HepG2 (cell line): ENCODE results near the gene BLVRA. TPM values are rescaled to one million over a fixed set of nuclear protein-coding genes. Genes with fewer than 3 reads are reported as not detected.
A peak's percentile ranks its signal among the peaks of the same experiment; 100 is the strongest.
"Not testable (repeated sequence)": the region's sequence is repeated elsewhere in the genome, so short reads cannot be mapped to it uniquely, and the experiment has no call there.

ENCODE experiments used
- ATAC-seq: fragments of 200-7000 bp; cut with Tn5 transposase; 3 replicates; pipeline ENCODE4 v1.9.1; 2020; ENCODE audit warnings: mild to moderate bottlenecking, moderate library complexity
- BruUV-seq: library from RNA; stranded (reverse); fragments of 400-500 nt; replicated peaks from 2 replicates; lab custom pipeline; 2021; lab: Mats Ljungman, UMichigan
- CTCF ChIA-PET: fragments of 300-600 bp; formaldehyde crosslinking; extraction: SDS; loops from one replicate; lab custom pipeline; 2021; ENCODE audit warnings: low total read pairs, inconsistent platforms, low intra/inter-chr PET ratio; lab: Yijun Ruan, JAX
- POLR2A ChIA-PET: fragments of 350-600 bp; sonication (Branson Sonifier 250); formaldehyde crosslinking; loops from one replicate; lab custom pipeline; 2020; ENCODE audit warnings: antibody characterized with exemption, inconsistent platforms; lab: Yijun Ruan, JAX
- DNase-seq: peaks from one replicate; pipeline ENCODE4 v3.0.0-alpha.2; 2015; ENCODE audit warnings: low spot score
- FAIRE-seq: peaks from 3 replicates; lab custom pipeline; 2011; peaks lifted over from hg19 to GRCh38; lab: Jason Lieb, UNC
- H2AFZ ChIP-seq: one replicate; pipeline ENCODE4 v1.6.1; 2011; ENCODE audit warnings: low read length, inconsistent platforms
- H3K27ac ChIP-seq: fragments of 300-600 bp; 3 replicates; pipeline ENCODE4 v1.8.0; 2011; ENCODE audit warnings: mixed run types, mild to moderate bottlenecking, mixed read lengths, low read length, inconsistent platforms; ENCODE audit not compliant: insufficient read depth; ENCODE audit errors: extremely low read length
- H3K27me3 ChIP-seq, 2 experiments: fragments of 200-600 bp in 1 of 2; 2 replicates in 1 of 2; 3 replicates in 1 of 2; pipeline versions ENCODE4 v1.6.0 to v1.8.0; 2011; ENCODE audit warnings: low read length in 2 of 2, mild to moderate bottlenecking in 2 of 2, moderate library complexity in 2 of 2, inconsistent platforms in 1 of 2; ENCODE audit not compliant: insufficient read depth in 2 of 2, control insufficient read depth in 1 of 2
- H3K36me3 ChIP-seq, 2 experiments: fragments of 200-600 bp in 1 of 2; replicated peaks in 1 of 2; 2 replicates in 1 of 2; 3 replicates in 1 of 2; pipeline versions ENCODE4 v1.5.1 to v1.8.0; 2011; ENCODE audit warnings: low read length in 2 of 2, inconsistent platforms in 1 of 2; ENCODE audit not compliant: insufficient read depth in 2 of 2, control insufficient read depth in 1 of 2
- H3K4me1 ChIP-seq: 2 replicates; pipeline ENCODE4 v1.5.1; 2012; ENCODE audit warnings: low read length, inconsistent platforms; ENCODE audit not compliant: insufficient read depth
- H3K4me2 ChIP-seq: 2 replicates; pipeline ENCODE4 v1.6.0; 2011; ENCODE audit warnings: low read depth, low read length, inconsistent platforms
- H3K4me3 ChIP-seq, 3 experiments: fragments of 200-600 bp in 1 of 3; sonication (generic), shearing (Covaris generic) in 1 of 3; replicated peaks in 1 of 3; 2 replicates each; pipeline ENCODE4 v1.5.1; 2011 to 2016; ENCODE audit warnings: low read length in 3 of 3, inconsistent platforms in 2 of 3, low read depth in 2 of 3, mild to moderate bottlenecking in 2 of 3, control low read depth in 1 of 3, mixed read lengths in 1 of 3; ENCODE audit not compliant: insufficient read depth in 1 of 3
- H3K79me2 ChIP-seq: one replicate; pipeline ENCODE4 v1.6.1; 2011; ENCODE audit warnings: low read length, inconsistent platforms; ENCODE audit not compliant: insufficient read depth
- H3K9ac ChIP-seq: 2 replicates; pipeline ENCODE4 v1.6.0; 2011; ENCODE audit warnings: mild to moderate bottlenecking, low read depth, low read length, inconsistent platforms; ENCODE audit not compliant: insufficient read depth
- H3K9me3 ChIP-seq: 2 replicates; pipeline ENCODE4 v1.5.1; 2012; ENCODE audit warnings: mild to moderate bottlenecking, low read length
- H4K20me1 ChIP-seq: 2 replicates; pipeline ENCODE4 v1.6.0; 2011; ENCODE audit warnings: inconsistent platforms, mild to moderate bottlenecking, low read length, moderate library complexity; ENCODE audit not compliant: insufficient read depth
- GTF2F1 ChIP-seq: fragments of 150-350 bp; IDR thresholded peaks from 2 replicates; pipeline ENCODE4 v1.6.1; 2014; ENCODE audit warnings: low read length
- ZFX ChIP-seq: sonication (generic); formaldehyde crosslinking; IDR thresholded peaks from 2 replicates; pipeline ENCODE4 v1.4.0; 2020; ENCODE audit warnings: mild to moderate bottlenecking, low read depth, missing genetic modification reagents, moderate library complexity
- ZIK1 ChIP-seq: sonication (generic); formaldehyde crosslinking; IDR thresholded peaks from 2 replicates; pipeline ENCODE4 v1.5.0; 2020; ENCODE audit warnings: mild to moderate bottlenecking, low read depth, missing genetic modification reagents, borderline replicate concordance
- WGBS: methylation state at CpG from one replicate; pipeline ENCODE4 v1.1.6; 2017; ENCODE audit warnings: low lambda C conversion rate; 5-methylcytosine and 5-hydroxymethylcytosine counted together
- in situ Hi-C: cut with HindIII; loops from 2 replicates; pipeline ENCODE4 v1.10.0; 2017; ENCODE audit warnings: low pct_unique_long_range_greater_than_20kb; ENCODE audit not compliant: extremely low pct_ligation_motif_present
- intact Hi-C: fragments of 100-400 bp; cut with micrococcal nuclease; formaldehyde crosslinking; loops from one replicate; pipeline ENCODE4 v1.10.0; 2022; ENCODE audit not compliant: unreplicated experiment
- polyA plus RNA-seq, 8 experiments: library from polyadenylated mRNA; depleted of rRNA in 3 of 8; stranded (reverse) in 7 of 8; unstranded in 1 of 8; fragments of >200 nt; fragmentation: Illumina TruSeq in 4 of 8; extraction: Trizol in 4 of 8; gene quantifications; 2 replicates each; pipeline versions ENCODE4 v1.2.1 to v1.2.3, GENCODE V29; 2011 to 2016; ENCODE audit warnings: low read depth in 4 of 8, missing spikeins in 1 of 8, mixed read lengths in 1 of 8; ENCODE audit not compliant: insufficient read depth in 1 of 8
- total RNA-seq, 5 experiments: library from RNA; depleted of rRNA; stranded (reverse); fragments of >200 nt; fragmentation: Illumina TruSeq; extraction: Trizol; gene quantifications; 2 replicates each; pipeline ENCODE4 v1.2.3, GENCODE V29; 2016; ENCODE audit warnings: low read depth in 1 of 5
- TF ChIP-seq, protein P1 (sequence below): sonication (generic); formaldehyde crosslinking; IDR thresholded peaks from 2 replicates; pipeline ENCODE4 v1.5.1; 2020; ENCODE audit warnings: mild to moderate bottlenecking, missing genetic modification reagents, moderate library complexity

The BLVRA gene
- total and polyA plus RNA-seq, 2 of the 13 experiments (the other 11 are each of a cell fraction or from before 2014, with no cell fraction given): 39.2 to 64.2 TPM

DNA sequence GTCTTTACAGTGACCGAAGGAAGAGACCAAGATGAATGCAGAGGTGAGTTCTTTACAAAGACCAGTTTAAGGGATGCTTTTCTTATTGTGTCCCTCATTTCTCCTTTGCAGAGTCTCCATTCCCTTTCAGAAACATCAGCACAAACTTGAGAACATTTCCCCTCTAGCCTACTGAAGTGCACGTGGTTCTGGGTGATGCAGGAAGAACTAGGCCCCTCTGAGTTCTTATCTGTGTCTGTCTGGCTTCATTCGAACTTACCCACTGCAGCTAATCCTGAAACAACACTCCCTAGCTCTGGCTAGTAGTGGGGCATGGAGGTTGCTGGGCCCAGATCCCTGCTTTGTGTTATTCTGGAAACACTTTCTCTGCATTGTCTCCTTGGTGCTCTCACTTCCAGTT lies 12.6 kb downstream of the BLVRA start:
- Histone ChIP-seq H3K27ac (peak overlapping the region; percentile 93), H3K36me3 (peaks cover 1 to 9% of the 10 kb centered on the region in 2 experiments; a peak in 3 of 5 replicates), H3K4me1 (peaks cover 57% of the 10 kb centered on the region), H3K27me3 (no peaks in the 10 kb centered on the region), H3K79me2 (peaks cover 2% of the 10 kb centered on the region), H3K4me2 (no peak overlapping the region), H3K4me3 (no peak overlapping the region), H3K9ac (no peak overlapping the region), H4K20me1 (no peaks in the 10 kb centered on the region), H3K9me3 (no peaks in the 10 kb centered on the region), H2AFZ (no peak overlapping the region)
- ATAC-seq (no peak), FAIRE-seq (no peak), DNase-seq (no peak)
- POLR2A ChIA-PET: interaction anchor here (1.6 to 3.2 kb wide), 3 partner anchors 9 to 188 kb away, joined by 4 to 28 read pairs (median 4); partner anchors contain the start of genes BLVRA and STK17A
- 84% methylated on average over 3 of the region's 3 CpGs for WGBS
- no TSS peak for BruUV-seq
- intact Hi-C loops (no loop called here), in situ Hi-C loops (no loop called here)
- TF ChIP-seq ZIK1: no peak
- 0 out of 2 replicates have a peak, but pooled peaks have one; percentile 5 for TF ChIP-seq ZFX (CRISPR knock-in tag)
- CTCF ChIA-PET: no interaction called here

DNA sequence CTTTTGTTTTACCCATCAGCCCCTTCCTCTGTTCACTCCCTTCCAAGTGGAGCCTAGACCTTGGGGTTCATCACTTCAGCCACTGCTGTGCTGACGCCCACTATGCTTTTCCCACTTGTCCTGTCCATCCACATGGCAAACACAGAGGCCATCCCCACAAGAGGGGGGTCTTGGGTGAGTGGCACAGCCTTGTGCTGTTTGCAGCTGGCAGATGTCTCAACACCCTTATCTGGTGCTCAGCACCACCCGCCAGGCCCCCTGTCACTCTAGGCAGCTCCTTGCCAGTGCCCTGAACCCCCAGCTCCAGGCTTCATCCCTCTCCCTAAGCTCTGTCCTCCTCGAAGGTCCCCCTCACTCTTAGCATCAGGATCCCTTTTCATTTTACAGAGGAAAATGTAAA lies 13.1 kb downstream of the BLVRA start:
- Histone ChIP-seq H3K27me3 (no peaks in the 10 kb centered on the region), H4K20me1 (no peaks in the 10 kb centered on the region), H3K4me3 (no peak overlapping the region), H3K9me3 (no peaks in the 10 kb centered on the region), H3K27ac (no peak overlapping the region), H3K9ac (no peak overlapping the region), H2AFZ (no peak overlapping the region), H3K79me2 (no peaks in the 10 kb centered on the region), H3K36me3 (peaks cover 1 to 9% of the 10 kb centered on the region in 2 experiments; a peak in 3 of 5 replicates), H3K4me2 (no peak overlapping the region), H3K4me1 (peaks cover 55% of the 10 kb centered on the region)
- WGBS: 90% methylated on average over 3 of the region's 3 CpGs
- intact Hi-C loops (no loop called here), in situ Hi-C loops (no loop called here)
- TF ChIP-seq, protein P1, sequence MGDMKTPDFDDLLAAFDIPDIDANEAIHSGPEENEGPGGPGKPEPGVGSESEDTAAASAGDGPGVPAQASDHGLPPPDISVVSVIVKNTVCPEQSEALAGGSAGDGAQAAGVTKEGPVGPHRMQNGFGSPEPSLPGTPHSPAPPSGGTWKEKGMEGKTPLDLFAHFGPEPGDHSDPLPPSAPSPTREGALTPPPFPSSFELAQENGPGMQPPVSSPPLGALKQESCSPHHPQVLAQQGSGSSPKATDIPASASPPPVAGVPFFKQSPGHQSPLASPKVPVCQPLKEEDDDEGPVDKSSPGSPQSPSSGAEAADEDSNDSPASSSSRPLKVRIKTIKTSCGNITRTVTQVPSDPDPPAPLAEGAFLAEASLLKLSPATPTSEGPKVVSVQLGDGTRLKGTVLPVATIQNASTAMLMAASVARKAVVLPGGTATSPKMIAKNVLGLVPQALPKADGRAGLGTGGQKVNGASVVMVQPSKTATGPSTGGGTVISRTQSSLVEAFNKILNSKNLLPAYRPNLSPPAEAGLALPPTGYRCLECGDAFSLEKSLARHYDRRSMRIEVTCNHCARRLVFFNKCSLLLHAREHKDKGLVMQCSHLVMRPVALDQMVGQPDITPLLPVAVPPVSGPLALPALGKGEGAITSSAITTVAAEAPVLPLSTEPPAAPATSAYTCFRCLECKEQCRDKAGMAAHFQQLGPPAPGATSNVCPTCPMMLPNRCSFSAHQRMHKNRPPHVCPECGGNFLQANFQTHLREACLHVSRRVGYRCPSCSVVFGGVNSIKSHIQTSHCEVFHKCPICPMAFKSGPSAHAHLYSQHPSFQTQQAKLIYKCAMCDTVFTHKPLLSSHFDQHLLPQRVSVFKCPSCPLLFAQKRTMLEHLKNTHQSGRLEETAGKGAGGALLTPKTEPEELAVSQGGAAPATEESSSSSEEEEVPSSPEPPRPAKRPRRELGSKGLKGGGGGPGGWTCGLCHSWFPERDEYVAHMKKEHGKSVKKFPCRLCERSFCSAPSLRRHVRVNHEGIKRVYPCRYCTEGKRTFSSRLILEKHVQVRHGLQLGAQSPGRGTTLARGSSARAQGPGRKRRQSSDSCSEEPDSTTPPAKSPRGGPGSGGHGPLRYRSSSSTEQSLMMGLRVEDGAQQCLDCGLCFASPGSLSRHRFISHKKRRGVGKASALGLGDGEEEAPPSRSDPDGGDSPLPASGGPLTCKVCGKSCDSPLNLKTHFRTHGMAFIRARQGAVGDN (CRISPR knock-in tag): 0 out of 2 replicates have a peak, but pooled peaks have one; percentile 6
- TF ChIP-seq GTF2F1: no peak
- POLR2A ChIA-PET: no interaction called here
- FAIRE-seq (no peak), ATAC-seq (no peak), DNase-seq (no peak)
- no TSS peak for BruUV-seq
- CTCF ChIA-PET: no interaction called here

DNA sequence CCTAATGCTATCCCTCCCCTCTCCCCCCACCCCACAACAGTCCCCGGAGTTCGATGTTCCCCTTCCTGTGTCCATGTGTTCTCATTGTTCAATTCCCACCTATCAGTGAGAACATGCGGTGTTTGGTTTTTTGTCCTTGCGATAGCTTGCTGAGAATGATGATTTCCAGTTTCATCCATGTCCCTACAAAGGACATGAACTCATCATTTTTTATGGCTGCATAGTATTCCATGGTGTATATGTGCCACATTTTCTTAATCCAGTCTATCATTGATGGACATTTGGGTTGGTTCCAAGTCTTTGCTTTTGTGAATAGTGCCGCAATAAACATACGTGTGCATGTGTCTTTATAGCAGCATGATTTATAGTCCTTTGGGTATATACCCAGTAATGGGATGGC lies 14.8 kb downstream of the BLVRA start:
- H4K20me1 ChIP-seq, H3K9ac ChIP-seq, intact Hi-C loops, CTCF ChIA-PET, H3K27me3 ChIP-seq, H3K36me3 ChIP-seq, DNase-seq, H3K9me3 ChIP-seq, in situ Hi-C loops, POLR2A ChIA-PET, ATAC-seq, H3K79me2 ChIP-seq, H2AFZ ChIP-seq, FAIRE-seq, H3K27ac ChIP-seq, BruUV-seq, H3K4me2 ChIP-seq, H3K4me3 ChIP-seq: not testable (repeated sequence)
- peaks cover 38% of the 10 kb centered on the region for H3K4me1 ChIP-seq
- 96% methylated on average over 6 of the region's 6 CpGs for WGBS
